Stomach smooth muscle (tissue), 2 donors: ENCODE measurements around the gene LPP.

ENCODE experiments used
- H3K27ac ChIP-seq: one replicate; pipeline ENCODE4 v1.7.0; 2013; ENCODE audit warnings: mild to moderate bottlenecking, low read length, inconsistent platforms
- H3K27me3 ChIP-seq, 2 donors: one replicate each; pipeline ENCODE4 v1.7.0; 2013; ENCODE audit warnings: low read length in 2 of 2; ENCODE audit not compliant: insufficient read depth in 2 of 2, control insufficient read depth in 1 of 2
- H3K36me3 ChIP-seq, 2 donors: one replicate each; pipeline ENCODE4 v1.7.0; 2013; ENCODE audit warnings: low read length in 2 of 2; ENCODE audit not compliant: control insufficient read depth in 2 of 2, insufficient read depth in 2 of 2
- H3K4me1 ChIP-seq: one replicate; pipeline ENCODE4 v1.7.0; 2013; ENCODE audit warnings: low read length; ENCODE audit not compliant: control insufficient read depth, insufficient read depth
- H3K4me3 ChIP-seq, 2 donors: one replicate each; pipeline ENCODE4 v1.7.0; 2013; ENCODE audit warnings: low read length in 2 of 2
- H3K9ac ChIP-seq, 2 donors: one replicate each; pipeline ENCODE4 v1.7.0; 2013; ENCODE audit warnings: low read length in 2 of 2, mild to moderate bottlenecking in 1 of 2
- H3K9me3 ChIP-seq, 2 donors: one replicate each; pipeline ENCODE4 v1.7.0; 2013; ENCODE audit warnings: low read length in 2 of 2; ENCODE audit not compliant: control insufficient read depth in 2 of 2
- donor health status: healthy.
- donor health status: Pancreatic carcinoma.

LPP gene

DNA sequence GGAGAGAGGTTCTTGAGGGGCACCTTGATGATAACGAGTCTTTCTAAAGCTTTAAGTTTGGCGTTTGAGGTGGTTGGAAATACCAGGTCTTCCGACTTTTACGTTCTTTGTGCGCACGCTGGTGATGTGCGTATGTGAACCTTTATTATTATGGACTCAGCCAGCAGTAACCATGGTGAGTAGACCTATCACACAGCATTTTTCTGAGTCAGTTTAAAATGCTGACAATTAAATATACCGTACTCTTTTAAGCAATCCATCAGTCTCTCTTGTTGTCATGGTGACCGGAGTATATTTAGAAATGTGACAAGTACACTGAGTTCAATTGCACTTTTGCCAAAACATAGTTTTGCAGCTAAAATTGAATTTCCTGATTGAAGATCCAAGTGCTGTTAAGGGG is 172.2 kb downstream of the LPP start:
- H3K36me3 ChIP-seq: no peaks in the 10 kb centered on the region
- peak overlapping the region; percentile 32 for H3K27ac ChIP-seq
- H3K27me3 ChIP-seq: no peaks in the 10 kb centered on the region
- no peak overlapping the region for H3K4me3 ChIP-seq
- H3K4me1 ChIP-seq: peaks cover 23% of the 10 kb centered on the region
- H3K9ac ChIP-seq: no peak overlapping the region
- no peaks in the 10 kb centered on the region for H3K9me3 ChIP-seq

DNA sequence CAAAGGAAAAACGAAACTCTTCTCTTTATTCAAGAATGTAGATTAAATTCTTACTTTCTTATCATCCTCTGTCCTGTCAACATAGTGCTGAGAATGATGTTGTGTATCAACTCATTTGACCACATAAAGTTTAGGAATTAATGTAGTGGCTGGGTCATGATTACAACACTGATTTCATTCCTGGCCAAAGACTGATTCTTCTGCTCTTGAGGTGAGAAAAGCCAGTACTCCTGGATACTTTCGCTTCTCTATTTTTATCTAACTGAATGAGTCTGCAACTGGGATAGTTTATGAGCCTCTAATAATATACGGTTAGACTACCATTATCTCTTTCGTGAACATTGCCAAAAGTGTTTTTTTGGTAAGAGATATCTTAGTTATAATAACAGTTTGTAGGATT is 173.0 kb downstream of the LPP start:
- Histone ChIP-seq H3K36me3 (no peaks in the 10 kb centered on the region), H3K27me3 (no peaks in the 10 kb centered on the region), H3K4me1 (peaks cover 22% of the 10 kb centered on the region), H3K4me3 (no peak overlapping the region), H3K9me3 (no peaks in the 10 kb centered on the region), H3K9ac (no peak overlapping the region), H3K27ac (peak overlapping the region; percentile 7)

DNA sequence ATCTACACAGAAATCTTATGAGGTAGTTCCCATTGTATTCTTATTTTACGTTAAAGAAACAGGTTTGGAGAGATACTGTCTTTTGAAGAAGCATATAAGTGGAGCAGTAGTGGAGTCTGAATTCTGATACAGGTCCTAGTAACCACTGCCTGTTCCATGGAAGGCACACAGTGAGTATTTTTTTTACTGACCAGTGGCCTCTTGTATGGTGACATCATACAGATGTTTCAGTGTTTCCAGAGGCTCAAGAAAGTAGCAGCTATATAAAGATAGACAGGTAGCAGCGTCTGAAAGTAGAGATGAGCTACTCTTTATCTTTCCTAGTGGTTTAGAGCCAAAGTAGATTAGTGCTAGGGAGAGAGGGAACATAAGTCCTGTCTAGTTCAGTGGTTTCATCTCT is 173.5 kb downstream of the LPP start:
- no peaks in the 10 kb centered on the region for H3K36me3 ChIP-seq
- no peaks in the 10 kb centered on the region for H3K27me3 ChIP-seq
- H3K4me3 ChIP-seq: no peak overlapping the region
- no peaks in the 10 kb centered on the region for H3K9me3 ChIP-seq
- H3K27ac ChIP-seq: peak overlapping the region; percentile 7
- H3K4me1 ChIP-seq: peaks cover 17% of the 10 kb centered on the region
- no peak overlapping the region for H3K9ac ChIP-seq

DNA sequence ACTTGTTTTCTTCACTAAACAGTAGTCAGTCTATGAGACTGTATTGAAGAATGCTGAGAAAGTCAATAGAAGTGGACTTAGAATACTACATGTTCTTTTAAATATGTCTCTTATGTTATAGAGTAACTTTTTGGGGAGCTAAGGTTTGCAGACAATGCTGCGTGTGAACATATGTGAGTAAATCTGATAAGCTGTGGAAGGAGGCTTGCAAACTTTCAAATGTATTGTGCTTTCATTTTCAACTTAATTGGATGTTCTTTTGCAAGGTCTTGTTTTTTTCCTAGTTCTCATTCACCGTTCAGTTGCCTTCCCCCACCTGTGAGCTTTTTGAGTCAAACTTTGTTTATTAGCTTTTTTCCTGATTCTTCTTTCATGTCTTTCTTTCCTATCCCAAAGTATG is 176.2 kb downstream of the LPP start:
- Histone ChIP-seq H3K4me1 (peaks cover 9% of the 10 kb centered on the region), H3K9me3 (no peaks in the 10 kb centered on the region), H3K9ac (no peak overlapping the region), H3K4me3 (no peak overlapping the region), H3K36me3 (no peaks in the 10 kb centered on the region), H3K27ac (no peak overlapping the region), H3K27me3 (no peaks in the 10 kb centered on the region)

DNA sequence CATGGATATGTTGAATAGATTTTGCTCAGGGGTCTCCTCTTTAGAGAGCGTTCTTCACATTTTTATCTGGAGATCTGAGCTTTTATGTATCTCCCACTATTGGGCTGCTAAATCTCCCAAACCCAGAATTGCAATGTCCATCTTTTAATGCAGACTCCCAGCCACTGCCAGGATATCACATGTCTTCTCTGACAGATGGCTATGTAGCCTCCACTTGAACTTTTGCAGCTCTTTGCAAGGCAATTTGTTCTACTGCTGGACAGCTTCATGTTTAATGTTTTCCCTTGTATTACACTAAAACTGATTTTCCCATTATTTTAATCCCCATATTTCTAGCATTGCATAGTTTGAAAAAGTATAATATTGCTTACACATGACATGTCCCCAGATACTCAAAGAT is 177.2 kb downstream of the LPP start:
- Histone ChIP-seq H3K27me3 (no peaks in the 10 kb centered on the region), H3K4me3 (no peak overlapping the region), H3K9me3 (no peaks in the 10 kb centered on the region), H3K4me1 (peaks cover 9% of the 10 kb centered on the region), H3K9ac (no peak overlapping the region), H3K27ac (no peak overlapping the region), H3K36me3 (no peaks in the 10 kb centered on the region)

DNA sequence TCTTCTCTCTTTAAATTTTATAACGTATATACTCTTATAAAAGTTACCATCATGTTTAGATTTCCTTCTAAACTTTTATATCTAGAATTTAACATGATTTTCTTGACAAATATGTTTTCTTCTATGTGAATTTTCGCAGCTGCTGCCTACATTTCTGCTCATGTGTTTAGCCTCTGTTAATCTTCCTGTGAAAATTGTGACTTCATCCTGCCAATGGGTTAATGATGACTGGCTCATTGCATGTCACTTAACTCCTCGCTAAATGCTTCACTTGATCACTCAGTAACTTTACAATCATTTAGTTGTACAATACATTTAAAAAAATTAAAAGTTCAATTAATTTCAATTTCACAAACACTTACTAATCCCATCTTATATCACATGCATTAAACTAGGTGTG is 178.1 kb downstream of the LPP start:
- Histone ChIP-seq H3K27ac (no peak overlapping the region), H3K9me3 (no peaks in the 10 kb centered on the region)

DNA sequence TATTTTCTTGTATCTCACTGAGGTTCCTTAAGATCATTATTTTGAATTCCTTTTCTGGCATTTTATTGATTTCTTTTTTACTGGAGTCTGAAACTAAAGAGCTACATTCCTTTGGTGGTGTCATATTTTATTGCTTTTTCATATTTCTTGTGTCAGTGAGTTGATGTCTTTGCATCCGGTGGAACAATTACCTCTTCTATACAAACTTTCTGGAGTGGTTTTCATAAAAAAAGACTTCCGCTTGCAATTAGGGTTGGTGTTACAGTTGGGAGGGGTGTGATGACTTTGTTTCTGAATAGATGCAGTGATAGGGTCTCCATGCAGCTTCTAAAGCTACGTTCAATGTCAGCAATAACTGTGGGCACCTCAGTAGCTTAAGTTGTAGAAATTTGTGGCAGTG is 181.7 kb downstream of the LPP start:
- H3K4me1 ChIP-seq: peaks cover 24% of the 10 kb centered on the region
- H3K36me3 ChIP-seq: no peaks in the 10 kb centered on the region

More for the DNA sequence above, 178.1 kb downstream of the LPP start:
- no peak overlapping the region for H3K9ac ChIP-seq
- H3K4me3 ChIP-seq: no peak overlapping the region
- peaks cover 15% of the 10 kb centered on the region for H3K4me1 ChIP-seq
- H3K27me3 ChIP-seq: no peaks in the 10 kb centered on the region
- H3K36me3 ChIP-seq: no peaks in the 10 kb centered on the region

DNA sequence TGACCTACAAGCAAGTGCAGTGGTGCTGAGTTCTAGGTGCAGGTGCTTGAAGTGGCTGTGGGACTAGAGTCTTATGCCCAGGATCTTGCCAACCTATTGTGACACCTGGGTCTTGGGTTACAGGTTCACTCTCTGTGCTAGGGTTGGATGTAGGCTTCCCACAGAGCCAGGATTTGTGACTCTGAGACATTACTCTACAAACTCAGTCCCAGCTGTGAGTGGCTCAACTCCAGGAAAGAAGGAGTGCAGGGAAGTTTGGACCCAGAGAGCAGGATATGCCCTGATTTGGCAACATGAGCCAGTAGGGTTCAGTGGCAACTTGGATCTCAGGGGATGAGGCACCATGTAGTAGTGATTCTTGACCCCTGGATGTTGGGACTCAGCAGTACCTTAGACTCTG is 182.2 kb downstream of the LPP start:
- no peaks in the 10 kb centered on the region for H3K36me3 ChIP-seq

More for the DNA sequence above, 181.7 kb downstream of the LPP start:
- no peaks in the 10 kb centered on the region for H3K27me3 ChIP-seq
- peak overlapping the region; percentile 42 for H3K27ac ChIP-seq
- no peaks in the 10 kb centered on the region for H3K9me3 ChIP-seq
- no peak overlapping the region for H3K4me3 ChIP-seq
- H3K9ac ChIP-seq: no peak overlapping the region

DNA sequence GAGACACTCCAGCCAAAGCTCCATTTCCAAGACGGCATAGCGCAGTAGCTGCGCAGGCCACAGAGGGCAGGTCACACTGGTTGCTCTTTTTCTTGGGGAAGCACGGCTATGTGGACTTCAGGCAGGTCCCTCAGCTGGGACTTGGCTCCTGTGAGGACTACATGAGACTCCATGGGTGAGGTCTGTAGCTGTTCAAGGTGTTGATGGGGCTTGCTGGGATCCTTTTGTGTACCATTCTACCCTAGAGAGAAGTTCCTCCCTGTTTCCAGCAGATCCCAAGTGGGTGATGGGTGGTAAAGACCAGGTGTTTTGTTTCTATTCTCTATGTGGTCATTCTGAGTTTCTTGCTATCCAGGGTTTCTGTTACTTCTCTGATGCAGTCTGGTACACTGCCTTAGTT is 183.3 kb downstream of the LPP start:
- no peaks in the 10 kb centered on the region for H3K27me3 ChIP-seq
- no peaks in the 10 kb centered on the region for H3K9me3 ChIP-seq
- H3K4me3 ChIP-seq: no peak overlapping the region
- peak overlapping the region; percentile 42 for H3K27ac ChIP-seq
- H3K4me1 ChIP-seq: peaks cover 24% of the 10 kb centered on the region
- no peaks in the 10 kb centered on the region for H3K36me3 ChIP-seq
- no peak overlapping the region for H3K9ac ChIP-seq

More for the DNA sequence above, 182.2 kb downstream of the LPP start:
- Histone ChIP-seq H3K4me3 (peak overlapping the region in 1 of 2 donors; percentile 9), H3K4me1 (peaks cover 24% of the 10 kb centered on the region), H3K27me3 (no peaks in the 10 kb centered on the region), H3K9me3 (no peaks in the 10 kb centered on the region), H3K9ac (no peak overlapping the region), H3K27ac (peak overlapping the region; percentile 42)

DNA sequence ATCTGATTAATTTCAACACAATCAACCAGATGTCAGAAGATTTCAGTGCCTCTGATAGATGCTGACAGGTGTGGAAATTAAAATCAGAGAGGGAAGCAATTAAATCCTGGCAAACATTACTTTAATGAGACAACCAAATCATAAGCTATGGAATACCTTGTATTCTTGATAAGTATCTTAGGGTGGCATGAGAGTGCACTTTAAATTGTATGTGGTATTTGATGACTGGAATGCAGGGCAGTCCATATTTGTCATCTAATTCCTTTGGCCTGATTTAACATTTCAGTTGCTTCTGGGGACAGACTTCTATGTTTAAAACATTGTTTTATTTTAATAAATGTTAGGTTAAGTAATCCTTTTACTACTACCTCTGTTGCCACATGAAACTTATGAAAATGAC is 184.1 kb downstream of the LPP start:
- Histone ChIP-seq H3K27ac (no peak overlapping the region), H3K9ac (no peak overlapping the region), H3K9me3 (no peaks in the 10 kb centered on the region), H3K4me3 (no peak overlapping the region), H3K27me3 (no peaks in the 10 kb centered on the region), H3K36me3 (no peaks in the 10 kb centered on the region), H3K4me1 (peaks cover 24% of the 10 kb centered on the region)

DNA sequence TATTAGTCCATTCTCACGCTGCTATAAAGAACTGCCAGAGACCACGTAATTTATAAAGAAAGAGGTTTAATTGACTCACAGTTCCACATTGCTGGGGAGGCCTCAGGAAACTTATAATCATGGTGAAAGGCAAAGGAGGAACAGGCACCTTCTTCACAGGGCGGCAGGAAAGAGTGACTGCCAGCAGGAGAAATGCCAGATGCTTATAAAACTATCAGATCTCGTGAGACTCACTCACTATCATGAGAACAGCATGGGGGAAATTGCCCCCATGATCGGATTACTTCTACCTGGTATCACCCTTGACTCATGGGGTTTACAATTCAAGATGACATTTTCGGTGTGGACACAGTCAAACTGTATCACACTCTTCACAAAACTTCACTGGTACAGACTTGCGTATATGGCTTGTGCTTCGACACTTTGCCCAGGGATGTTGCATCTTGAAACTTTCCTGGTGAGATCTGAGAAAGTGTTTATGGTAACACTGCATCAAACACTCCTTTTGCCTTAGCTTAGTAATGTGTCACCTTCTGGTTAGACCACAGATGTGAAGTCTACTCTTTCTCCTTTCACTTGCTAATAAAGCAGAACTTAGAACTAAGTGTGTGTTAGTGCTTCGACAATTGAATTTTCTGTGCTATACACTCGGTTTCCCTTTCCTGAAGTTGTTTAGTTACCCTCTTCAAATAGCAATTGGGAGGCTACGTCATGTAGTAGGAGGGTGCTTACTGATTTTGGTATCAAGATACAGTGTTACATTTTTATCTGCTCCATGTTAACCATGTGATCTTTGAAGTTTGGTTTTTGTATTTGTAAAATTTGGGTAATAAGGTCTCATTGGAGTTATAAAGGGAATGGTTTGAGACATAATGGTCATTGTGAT is 185.7 kb downstream of the LPP start:
- peaks cover 24% of the 10 kb centered on the region for H3K4me1 ChIP-seq
- H3K36me3 ChIP-seq: no peaks in the 10 kb centered on the region
- no peaks in the 10 kb centered on the region for H3K27me3 ChIP-seq
- H3K4me3 ChIP-seq: no peak overlapping the region
- H3K9me3 ChIP-seq: no peaks in the 10 kb centered on the region
- H3K27ac ChIP-seq: peak overlapping the region; percentile 19
- H3K9ac ChIP-seq: no peak overlapping the region
